Uterus (tissue), 4 donors: Measurements from ENCODE around the gene HCFC1R1. TPM values are rescaled to one million over a fixed set of nuclear protein-coding genes. Genes with fewer than 3 reads are reported as not detected.
A peak's percentile ranks its signal among the peaks of the same experiment; 100 is the strongest.

Source experiments
- DNase-seq, 2 donors: peaks; one replicate each; pipeline ENCODE4 v3.0.0-alpha.2; 2019 to 2020
- H3K27ac ChIP-seq, 2 donors: fragments of 200-600 bp; sonication (generic); 1 replicate in 1 of 2; 2 replicates in 1 of 2; pipeline ENCODE4 v1.5.1; 2016 to 2018
- H3K27me3 ChIP-seq, 2 donors: fragments of 200-600 bp; sonication (generic); one replicate each; pipeline ENCODE4 v1.5.1; 2018 to 2019; ENCODE audit warnings: control low read depth in 1 of 2
- H3K36me3 ChIP-seq, 2 donors: fragments of 200-600 bp; sonication (generic); one replicate each; pipeline ENCODE4 v1.5.1; 2019; ENCODE audit warnings: control low read depth in 1 of 2
- H3K4me1 ChIP-seq, 2 donors: fragments of 200-600 bp; sonication (generic); one replicate each; pipeline ENCODE4 v1.5.1; 2018 to 2019; ENCODE audit warnings: control low read depth in 1 of 2
- H3K4me3 ChIP-seq, 2 donors: fragments of 200-600 bp; sonication (generic); 1 replicate in 1 of 2; 2 replicates in 1 of 2; pipeline ENCODE4 v1.5.1; 2018 to 2019; ENCODE audit warnings: mild to moderate bottlenecking in 1 of 2
- H3K9me3 ChIP-seq, 2 donors: fragments of 200-600 bp; sonication (generic); one replicate each; pipeline ENCODE4 v1.5.1; 2019; ENCODE audit warnings: control low read depth in 1 of 2
- POLR2A ChIP-seq, 2 donors: fragments of 450-650 bp; IDR thresholded peaks; one replicate each; pipeline ENCODE4 v1.6.1; 2016; ENCODE audit warnings: antibody characterized with exemption in 2 of 2, mild to moderate bottlenecking in 1 of 2, moderate library complexity in 1 of 2
- intact Hi-C: fragments of 100-400 bp; cut with DNase I; formaldehyde crosslinking; loops from one replicate; pipeline ENCODE4 v1.15.1; 2023; ENCODE audit warnings: low total_unique reads
- total RNA-seq, 4 donors: library from RNA; depleted of rRNA in 3 of 4; stranded (reverse); fragments of >200 nt in 3 of 4; gene quantifications; one replicate each; pipeline versions ENCODE4 v1.1.0 to v1.2.4, GENCODE V29; 2014 to 2023
- TF ChIP-seq, protein P1 (sequence below), 4 experiments: fragments of 200-600 bp in 2 of 4; fragments of 450-650 bp in 2 of 4; sonication (generic) in 2 of 4; IDR thresholded peaks; one replicate each; pipeline ENCODE4 v1.5.1; 2016 to 2019; ENCODE audit warnings: antibody characterized with exemption in 4 of 4, mild to moderate bottlenecking in 2 of 4, moderate library complexity in 1 of 4
- donor health status: DM: yes; HTN: yes; CAD: no.

HCFC1R1 gene
- total RNA-seq, 4 donors from 2014 or later = 3.6 to 67.5 (median 25.4) TPM

DNA sequence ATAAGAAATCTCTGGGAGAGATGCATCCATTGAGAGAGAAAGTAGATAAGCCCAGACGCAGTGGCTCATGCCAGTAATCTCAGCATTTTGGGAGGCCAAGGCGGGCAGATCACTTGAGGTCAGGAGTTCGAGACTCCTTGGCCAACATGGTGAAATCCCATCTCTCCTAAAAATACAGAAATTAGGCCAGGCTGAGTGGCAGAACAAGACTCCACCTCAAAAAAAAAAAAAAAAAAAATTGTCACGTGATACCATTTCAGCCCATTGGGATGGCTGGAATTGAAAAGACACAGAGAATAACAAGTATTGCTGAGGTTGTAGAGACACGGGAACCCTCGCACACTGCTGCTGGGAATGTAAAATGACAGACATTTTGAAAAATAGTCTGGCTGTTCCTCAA lies 38.8 kb upstream of the HCFC1R1 start:
- Histone ChIP-seq H3K27me3 (no peaks in the 10 kb centered on the region), H3K9me3 (no peaks in the 10 kb centered on the region), H3K4me1 (peaks cover 0 to 10% of the 10 kb centered on the region in 2 donors), H3K36me3 (no peaks in the 10 kb centered on the region), H3K27ac (no peak overlapping the region), H3K4me3 (no peak overlapping the region)
- no peak for TF ChIP-seq POLR2A (IDR thresholded peaks at IDR 0.05)
- TF ChIP-seq, protein P1, sequence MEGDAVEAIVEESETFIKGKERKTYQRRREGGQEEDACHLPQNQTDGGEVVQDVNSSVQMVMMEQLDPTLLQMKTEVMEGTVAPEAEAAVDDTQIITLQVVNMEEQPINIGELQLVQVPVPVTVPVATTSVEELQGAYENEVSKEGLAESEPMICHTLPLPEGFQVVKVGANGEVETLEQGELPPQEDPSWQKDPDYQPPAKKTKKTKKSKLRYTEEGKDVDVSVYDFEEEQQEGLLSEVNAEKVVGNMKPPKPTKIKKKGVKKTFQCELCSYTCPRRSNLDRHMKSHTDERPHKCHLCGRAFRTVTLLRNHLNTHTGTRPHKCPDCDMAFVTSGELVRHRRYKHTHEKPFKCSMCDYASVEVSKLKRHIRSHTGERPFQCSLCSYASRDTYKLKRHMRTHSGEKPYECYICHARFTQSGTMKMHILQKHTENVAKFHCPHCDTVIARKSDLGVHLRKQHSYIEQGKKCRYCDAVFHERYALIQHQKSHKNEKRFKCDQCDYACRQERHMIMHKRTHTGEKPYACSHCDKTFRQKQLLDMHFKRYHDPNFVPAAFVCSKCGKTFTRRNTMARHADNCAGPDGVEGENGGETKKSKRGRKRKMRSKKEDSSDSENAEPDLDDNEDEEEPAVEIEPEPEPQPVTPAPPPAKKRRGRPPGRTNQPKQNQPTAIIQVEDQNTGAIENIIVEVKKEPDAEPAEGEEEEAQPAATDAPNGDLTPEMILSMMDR (IDR thresholded peaks at IDR 0.05) = no peak
- DNase-seq = no peak
- intact Hi-C loops = no loop called here

DNA sequence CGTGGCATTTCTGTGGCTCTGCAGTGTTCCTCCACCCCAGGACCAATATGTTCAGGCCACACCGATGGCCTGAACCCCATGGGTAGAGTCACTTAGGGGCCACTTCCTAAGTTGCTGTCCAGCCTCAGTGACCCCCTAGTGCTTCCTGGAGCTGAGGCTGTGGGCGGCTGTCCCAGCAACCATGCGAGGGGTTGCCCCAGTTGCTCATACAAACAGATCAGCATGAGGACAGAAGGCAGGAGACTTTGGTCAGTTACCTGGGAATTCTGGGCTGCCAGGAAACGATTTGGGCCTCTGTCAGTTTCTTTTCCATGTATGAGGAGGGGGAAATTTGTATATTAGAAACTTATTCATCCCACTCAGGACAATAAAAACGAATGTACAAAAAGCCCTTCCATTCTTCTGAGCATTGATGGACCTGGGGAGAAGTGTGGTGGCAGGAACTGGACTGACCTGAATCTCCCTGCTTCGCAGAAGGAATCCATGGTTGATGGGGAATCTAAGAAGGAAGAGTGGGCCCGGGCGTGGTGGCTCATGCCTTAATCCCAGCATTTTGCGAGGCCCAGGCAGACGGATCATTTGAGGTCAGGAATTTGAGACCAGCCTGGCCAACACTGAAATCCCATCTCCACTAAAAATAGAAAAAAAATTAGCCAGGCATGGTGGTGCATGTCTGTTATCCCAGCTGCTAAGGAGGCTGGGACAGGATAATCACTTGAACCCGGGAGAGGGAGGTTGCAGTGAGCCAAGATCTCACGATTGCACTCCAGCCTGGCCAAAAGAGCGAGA lies 36.8 kb upstream of the HCFC1R1 start:
- intact Hi-C loops = no loop called here
- H3K4me1 ChIP-seq = peaks cover 0 to 10% of the 10 kb centered on the region in 2 donors
- no peak overlapping the region for H3K4me3 ChIP-seq
- no peaks in the 10 kb centered on the region for H3K9me3 ChIP-seq
- no peak for DNase-seq
- no peaks in the 10 kb centered on the region for H3K27me3 ChIP-seq
- H3K27ac ChIP-seq = no peak overlapping the region
- no peaks in the 10 kb centered on the region for H3K36me3 ChIP-seq
- TF ChIP-seq POLR2A (IDR thresholded peaks at IDR 0.05) = no peak
- TF ChIP-seq, protein P1 (IDR thresholded peaks at IDR 0.05) = no peak

DNA sequence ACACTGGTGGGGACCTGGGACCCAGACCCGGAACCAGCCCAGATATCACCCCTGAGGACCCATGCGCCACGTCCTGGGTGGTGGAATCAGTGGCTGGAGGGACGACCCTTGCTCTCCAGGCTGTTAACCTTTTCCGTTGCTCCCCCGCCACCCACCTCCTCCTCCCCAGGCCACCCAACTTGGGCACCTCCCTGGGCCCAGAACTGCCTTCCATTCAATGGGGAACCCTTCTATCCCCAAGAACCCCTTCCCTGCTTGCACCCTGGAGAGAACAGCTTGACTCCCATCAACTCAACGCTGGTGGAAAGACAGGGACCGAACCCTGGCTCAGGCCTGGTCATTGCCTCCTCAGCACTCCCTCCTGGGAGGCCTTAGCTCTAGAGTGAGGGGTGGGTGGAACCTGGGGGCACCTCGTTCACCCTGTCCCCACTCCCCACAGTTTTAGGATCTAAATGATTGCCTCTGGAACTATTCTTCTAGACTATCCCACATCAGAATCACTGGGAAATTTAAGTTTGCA lies 36.0 kb upstream of the HCFC1R1 start:
- intact Hi-C loops = loop anchor here (5.0 kb wide), 1 partner anchor 108 kb away; no protein-coding TSS in a partner anchor
- Histone ChIP-seq H3K4me1 (peaks cover 0 to 10% of the 10 kb centered on the region in 2 donors), H3K36me3 (no peaks in the 10 kb centered on the region), H3K4me3 (peak overlapping the region; percentile 30 to 65), H3K27me3 (no peaks in the 10 kb centered on the region), H3K27ac (peak overlapping the region; percentile 58 to 65), H3K9me3 (no peaks in the 10 kb centered on the region)
- no peak for TF ChIP-seq POLR2A (IDR thresholded peaks at IDR 0.05)
- TF ChIP-seq, protein P1 (IDR thresholded peaks at IDR 0.05) = no peak
- DNase-seq = no peak

DNA sequence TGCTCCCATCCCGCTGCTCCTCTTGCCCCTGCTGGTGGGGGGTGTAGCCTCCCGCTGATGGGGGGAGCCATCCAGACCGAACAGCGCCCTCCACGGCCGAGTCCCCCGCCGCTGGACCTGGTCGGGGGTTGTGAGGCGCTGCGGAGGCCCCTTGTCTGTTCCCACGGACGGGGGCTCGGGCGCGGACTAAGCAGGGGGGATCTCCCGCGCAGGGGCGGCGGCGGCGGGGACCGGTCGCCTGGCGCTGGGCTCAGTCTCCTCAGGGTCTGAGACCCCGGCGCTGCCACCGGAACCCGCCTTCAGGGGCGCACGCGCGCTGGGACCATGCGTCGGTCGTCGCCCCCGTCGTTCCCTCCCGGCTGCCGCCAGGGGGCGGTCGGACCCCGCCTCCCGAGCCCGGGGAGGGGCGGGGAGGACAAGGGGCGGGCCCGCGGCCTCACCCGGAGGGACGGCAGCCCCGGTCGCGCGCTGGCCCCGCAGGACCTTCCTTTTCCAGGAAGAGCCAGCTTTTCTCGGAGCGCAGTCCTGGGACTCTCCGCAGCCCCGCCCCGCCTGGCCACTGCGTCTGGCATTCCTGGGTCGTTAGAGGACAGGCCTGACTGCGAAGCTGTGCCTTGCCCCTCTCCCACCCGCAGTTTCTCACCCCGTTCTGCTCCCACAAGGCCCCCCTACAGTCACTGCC lies 35.4 kb upstream of the HCFC1R1 start:
- DNase-seq = peak; percentile 72 to 86
- no peaks in the 10 kb centered on the region for H3K36me3 ChIP-seq
- H3K9me3 ChIP-seq = no peaks in the 10 kb centered on the region
- intact Hi-C loops = loop anchor here (5.0 kb wide), 1 partner anchor 108 kb away; no protein-coding TSS in a partner anchor
- no peaks in the 10 kb centered on the region for H3K27me3 ChIP-seq
- peaks cover 0 to 10% of the 10 kb centered on the region in 2 donors for H3K4me1 ChIP-seq
- TF ChIP-seq POLR2A (IDR thresholded peaks at IDR 0.05) = peak in 1 of 2 donors; percentile 51
- TF ChIP-seq, protein P1 (IDR thresholded peaks at IDR 0.05) = peak; percentile 78 to 98 (median 98)
- peak overlapping the region; percentile 58 to 85 for H3K27ac ChIP-seq
- peak overlapping the region; percentile 65 to 91 for H3K4me3 ChIP-seq
